GM23248 (cell line): ENCODE measurements around the gene PPP2R1B. TPM values are rescaled to one million over a fixed set of nuclear protein-coding genes. Genes with fewer than 3 reads are reported as not detected.
"Not testable (repeated sequence)": the region's sequence is repeated elsewhere in the genome, so short reads cannot be mapped to it uniquely, and the experiment has no call there.

ENCODE experiments used
- DNase-seq: peaks from one replicate; pipeline ENCODE4 v3.0.0-alpha.2; 2015
- H2AFZ ChIP-seq: fragments of 200-600 bp; sonication (generic); 2 replicates; pipeline ENCODE4 v1.6.1; 2016; ENCODE audit warnings: antibody characterized with exemption
- H3F3A ChIP-seq: fragments of 200-600 bp; sonication (generic); 2 replicates; pipeline ENCODE4 v1.6.1; 2016; ENCODE audit warnings: mild to moderate bottlenecking, antibody characterized with exemption, mixed run types; ENCODE audit not compliant: insufficient read depth
- H3K27ac ChIP-seq: fragments of 200-600 bp; sonication (generic); 2 replicates; pipeline ENCODE4 v1.5.1; 2016; ENCODE audit warnings: mild to moderate bottlenecking
- H3K27me3 ChIP-seq: fragments of 200-600 bp; sonication (generic); replicated peaks from 2 replicates; pipeline ENCODE4 v1.6.1; 2016; ENCODE audit warnings: mild to moderate bottlenecking; ENCODE audit not compliant: insufficient read depth
- H3K36me3 ChIP-seq: fragments of 200-600 bp; sonication (generic); 2 replicates; pipeline ENCODE4 v1.6.1; 2016; ENCODE audit warnings: low read depth, mild to moderate bottlenecking
- H3K4me1 ChIP-seq: fragments of 200-600 bp; sonication (generic); 2 replicates; pipeline ENCODE4 v1.6.1; 2016; ENCODE audit warnings: mild to moderate bottlenecking; ENCODE audit not compliant: insufficient read depth
- H3K4me2 ChIP-seq: fragments of 200-600 bp; sonication (generic); one replicate; pipeline ENCODE4 v1.6.1; 2016; ENCODE audit warnings: mild to moderate bottlenecking; ENCODE audit not compliant: unreplicated experiment
- H3K4me3 ChIP-seq: fragments of 200-600 bp; sonication (generic); 2 replicates; pipeline ENCODE4 v1.5.1; 2016; ENCODE audit warnings: mild to moderate bottlenecking
- H3K79me2 ChIP-seq: fragments of 200-600 bp; sonication (generic); 2 replicates; pipeline ENCODE4 v1.6.1; 2016; ENCODE audit warnings: mild to moderate bottlenecking; ENCODE audit not compliant: insufficient read depth
- H3K9ac ChIP-seq: fragments of 200-600 bp; sonication (generic); 2 replicates; pipeline ENCODE4 v1.6.1; 2016; ENCODE audit warnings: mild to moderate bottlenecking
- H3K9me2 ChIP-seq: fragments of 200-600 bp; sonication (generic); 2 replicates; pipeline ENCODE4 v1.6.1; 2016; ENCODE audit warnings: mixed run types, mild to moderate bottlenecking, moderate library complexity; ENCODE audit not compliant: insufficient read depth
- H3K9me3 ChIP-seq: fragments of 200-600 bp; sonication (generic); one replicate; pipeline ENCODE4 v1.6.1; 2017; ENCODE audit warnings: low read depth
- H4K20me1 ChIP-seq: fragments of 200-600 bp; sonication (generic); 2 replicates; pipeline ENCODE4 v1.6.0; 2016; ENCODE audit not compliant: insufficient read depth
- EZH2 ChIP-seq: fragments of 200-600 bp; sonication (generic); IDR thresholded peaks from 2 replicates; pipeline ENCODE4 v1.6.1; 2018; ENCODE audit warnings: antibody characterized with exemption, mild to moderate bottlenecking; ENCODE audit not compliant: insufficient read depth, poor library complexity, severe bottlenecking
- EZH2phosphoT487 ChIP-seq: fragments of 200-600 bp; sonication (generic); IDR thresholded peaks from 2 replicates; pipeline ENCODE4 v1.6.1; 2018; ENCODE audit warnings: antibody characterized with exemption, moderate library complexity, mild to moderate bottlenecking, low read depth; ENCODE audit not compliant: insufficient read depth
- WGBS, 2 experiments: methylation state at CpG; one replicate each; pipeline ENCODE4 v1.1.6; 2015 to 2017; ENCODE audit warnings: low lambda C conversion rate in 2 of 2, low coverage in 1 of 2; ENCODE audit errors: missing lambda C conversion rate in 2 of 2; 5-methylcytosine and 5-hydroxymethylcytosine counted together
- in situ Hi-C: fragments of 300-500 bp; cut with MboI; formaldehyde crosslinking; loops from 2 replicates; pipeline ENCODE4 v1.15.0; 2020
- polyA plus RNA-seq: library from polyadenylated mRNA; unstranded; fragments of >200 nt; fragmentation: Nextera tagmentation; extraction: Ambion mirVana; gene quantifications from 2 replicates; pipeline ENCODE4 v1.2.1, GENCODE V29; 2016
- total RNA-seq: library from RNA; depleted of rRNA; stranded (reverse); fragments of >200 nt; shearing (Covaris generic); gene quantifications from 2 replicates; pipeline ENCODE4 v1.2.3, GENCODE V29; 2014

PPP2R1B gene
- total and polyA plus RNA-seq, 2 experiments from 2014 or later, result 25.1 to 26.2 TPM

DNA sequence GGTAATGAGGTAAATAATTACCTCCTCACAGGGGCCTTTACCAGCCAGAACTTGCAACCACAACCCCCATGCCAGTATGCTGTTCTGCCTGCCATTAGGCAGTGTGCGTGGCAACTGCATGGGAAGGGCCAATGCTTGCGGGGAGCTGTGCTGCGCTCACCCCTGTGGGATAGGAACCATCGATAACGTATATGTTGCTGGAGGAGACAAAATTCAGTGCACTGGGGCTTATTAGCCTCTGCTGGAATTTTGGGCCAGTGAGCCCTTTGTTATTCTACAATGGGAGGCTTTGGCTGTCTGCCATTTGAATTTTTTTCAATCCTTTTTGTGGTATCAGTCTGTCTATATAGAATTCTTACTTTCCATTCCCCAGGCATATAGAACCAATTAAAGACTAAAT, 47.3 kb downstream of the PPP2R1B start:
- Histone ChIP-seq H3K4me1 (peaks cover 15% of the 10 kb centered on the region), H3K9me3 (no peaks in the 10 kb centered on the region), H3K9ac (no peak overlapping the region), H3K27ac (no peak overlapping the region), H3K4me2 (no peak overlapping the region), H3K27me3 (no peaks in the 10 kb centered on the region), H3K36me3 (peaks cover 25% of the 10 kb centered on the region; the same call in 1 of the 2 replicates), H3K79me2 (no peaks in the 10 kb centered on the region), H3K9me2 (no peaks in the 10 kb centered on the region), H2AFZ (no peak overlapping the region), H4K20me1 (no peaks in the 10 kb centered on the region), H3K4me3 (no peak overlapping the region), H3F3A (peaks cover 13% of the 10 kb centered on the region; the same call in 1 of the 2 replicates)
- in situ Hi-C loops, result no loop called here
- WGBS, 2 experiments, result 94 to 98% methylated on average over 5 of the region's 5 CpGs
- TF ChIP-seq EZH2phosphoT487 (no peak), EZH2 (no peak)
- no peak for DNase-seq

DNA sequence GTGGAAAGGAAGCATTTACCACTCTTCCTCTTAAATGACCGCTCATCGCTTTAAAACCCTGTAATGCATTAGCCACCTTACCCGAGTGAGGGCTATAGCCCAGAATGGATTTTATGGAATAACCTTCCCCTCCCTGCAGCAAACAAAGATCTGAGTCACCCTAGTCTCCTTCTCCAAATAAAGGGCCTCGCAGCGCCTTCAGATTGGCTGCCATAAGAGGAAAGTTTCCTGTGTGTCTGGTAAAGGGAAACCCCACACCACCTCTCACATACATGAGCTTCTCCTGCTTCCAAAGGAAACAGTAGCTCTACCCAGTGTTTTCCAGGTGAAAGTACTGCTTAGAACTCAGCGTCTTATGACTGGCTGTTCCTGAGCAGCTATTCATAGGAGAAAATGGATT, 47.8 kb downstream of the PPP2R1B start:
- no peaks in the 10 kb centered on the region for H3K79me2 ChIP-seq
- H3K4me2 ChIP-seq, result no peak overlapping the region
- TF ChIP-seq EZH2phosphoT487 (no peak), EZH2 (no peak)
- no peak overlapping the region for H3K27ac ChIP-seq
- H3K9me3 ChIP-seq, result no peaks in the 10 kb centered on the region
- no peaks in the 10 kb centered on the region for H4K20me1 ChIP-seq
- peaks cover 13% of the 10 kb centered on the region; the same call in 1 of the 2 replicates for H3F3A ChIP-seq
- no peak overlapping the region for H3K4me3 ChIP-seq
- no peak overlapping the region for H2AFZ ChIP-seq
- no peaks in the 10 kb centered on the region for H3K27me3 ChIP-seq
- in situ Hi-C loops, result no loop called here
- peak; percentile 51 for DNase-seq
- H3K9ac ChIP-seq, result no peak overlapping the region
- H3K9me2 ChIP-seq, result no peaks in the 10 kb centered on the region
- H3K36me3 ChIP-seq, result peaks cover 29% of the 10 kb centered on the region; the same call in 1 of the 2 replicates
- peaks cover 15% of the 10 kb centered on the region for H3K4me1 ChIP-seq
- WGBS, 2 experiments, result 65 to 75% methylated on average over 6 of the region's 6 CpGs

GRCh38 chr11:111717660-111718059, 48.5 kb downstream of the PPP2R1B start:
- H3K79me2 ChIP-seq, H2AFZ ChIP-seq, H3K4me3 ChIP-seq, H3K27ac ChIP-seq, H3K4me2 ChIP-seq, H3K27me3 ChIP-seq, H3K9ac ChIP-seq, H3K9me2 ChIP-seq, in situ Hi-C loops, H4K20me1 ChIP-seq, H3K9me3 ChIP-seq, DNase-seq: not testable (repeated sequence)
- 97 to 98% methylated on average over 3 of the region's 3 CpGs for WGBS, 2 experiments
- Histone ChIP-seq H3F3A (peaks cover 13% of the 10 kb centered on the region; the same call in 1 of the 2 replicates), H3K4me1 (peaks cover 15% of the 10 kb centered on the region), H3K36me3 (peaks cover 34% of the 10 kb centered on the region)

- H3K4me1 ChIP-seq, result peaks cover 15% of the 10 kb centered on the region
- TF ChIP-seq EZH2 (no peak), EZH2phosphoT487 (no peak)
- 87 to 89% methylated on average over 5 of the region's 5 CpGs for WGBS, 2 experiments
- H2AFZ ChIP-seq, result no peak overlapping the region
- H3K4me3 ChIP-seq, result no peak overlapping the region
- no peak overlapping the region for H3K9ac ChIP-seq
- H3K79me2 ChIP-seq, result no peaks in the 10 kb centered on the region
- no peak overlapping the region for H3K4me2 ChIP-seq
- peaks cover 25% of the 10 kb centered on the region for H3K36me3 ChIP-seq
- no peaks in the 10 kb centered on the region for H3K27me3 ChIP-seq
- H3F3A ChIP-seq, result peaks cover 13% of the 10 kb centered on the region; the same call in 1 of the 2 replicates
- H4K20me1 ChIP-seq, result no peaks in the 10 kb centered on the region
- H3K9me2 ChIP-seq, result no peaks in the 10 kb centered on the region
- H3K9me3 ChIP-seq, result no peaks in the 10 kb centered on the region
- no peak overlapping the region for H3K27ac ChIP-seq
- in situ Hi-C loops, result no loop called here
- no peak for DNase-seq
Measured at GRCh38 chr11:111715142-111715816, 50.9 kb downstream of the PPP2R1B start.

GRCh38 chr11:111714522-111714921, 51.7 kb downstream of the PPP2R1B start:
- TF ChIP-seq EZH2phosphoT487, result no peak
- TF ChIP-seq EZH2, result no peak
- no peak overlapping the region for H3K4me2 ChIP-seq
- no peak overlapping the region for H3K27ac ChIP-seq
- H4K20me1 ChIP-seq, result no peaks in the 10 kb centered on the region
- in situ Hi-C loops, result no loop called here
- H3K9me3 ChIP-seq, result no peaks in the 10 kb centered on the region
- H3K4me1 ChIP-seq, result peaks cover 15% of the 10 kb centered on the region
- no peak for DNase-seq
- peaks cover 24% of the 10 kb centered on the region for H3K36me3 ChIP-seq
- H3K9ac ChIP-seq, result no peak overlapping the region
- H3F3A ChIP-seq, result peaks cover 11% of the 10 kb centered on the region; the same call in 1 of the 2 replicates
- H2AFZ ChIP-seq, result no peak overlapping the region
- H3K27me3 ChIP-seq, result no peaks in the 10 kb centered on the region
- H3K9me2 ChIP-seq, result no peaks in the 10 kb centered on the region
- no peak overlapping the region for H3K4me3 ChIP-seq
- H3K79me2 ChIP-seq, result no peaks in the 10 kb centered on the region
- WGBS, 2 experiments, result 96% methylated on average over 4 of the region's 4 CpGs
